Panc1 (cell line): ENCODE data around the gene NALCN.

ENCODE experiments used
- POLR2AphosphoS5 ChIP-seq: IDR thresholded peaks from 2 replicates; pipeline ENCODE4 v1.6.1; 2012; ENCODE audit warnings: mild to moderate bottlenecking, low read depth, low read length, moderate library complexity
- SIN3A ChIP-seq: IDR thresholded peaks from 2 replicates; pipeline ENCODE4 v1.6.1; 2012; ENCODE audit warnings: low read depth, mild to moderate bottlenecking, low read length, moderate library complexity, borderline replicate concordance; ENCODE audit not compliant: insufficient read depth
- TCF7L2 ChIP-seq: IDR thresholded peaks from 2 replicates; pipeline ENCODE4 v1.6.1; 2011; ENCODE audit warnings: mild to moderate bottlenecking, low read depth, low read length, inconsistent platforms
- TF ChIP-seq, protein P1 (sequence below): fragments of 450-650 bp; IDR thresholded peaks from 2 replicates; pipeline ENCODE4 v1.5.1; 2017; ENCODE audit warnings: mild to moderate bottlenecking
- TF ChIP-seq, protein P2 (sequence below), 2 experiments: IDR thresholded peaks; 2 replicates each; pipeline ENCODE4 v1.6.1; 2011 to 2012; ENCODE audit warnings: low read depth in 2 of 2, control low read depth in 1 of 2, low read length in 1 of 2, mild to moderate bottlenecking in 1 of 2, moderate library complexity in 1 of 2; ENCODE audit not compliant: insufficient read depth in 1 of 2

DNA sequence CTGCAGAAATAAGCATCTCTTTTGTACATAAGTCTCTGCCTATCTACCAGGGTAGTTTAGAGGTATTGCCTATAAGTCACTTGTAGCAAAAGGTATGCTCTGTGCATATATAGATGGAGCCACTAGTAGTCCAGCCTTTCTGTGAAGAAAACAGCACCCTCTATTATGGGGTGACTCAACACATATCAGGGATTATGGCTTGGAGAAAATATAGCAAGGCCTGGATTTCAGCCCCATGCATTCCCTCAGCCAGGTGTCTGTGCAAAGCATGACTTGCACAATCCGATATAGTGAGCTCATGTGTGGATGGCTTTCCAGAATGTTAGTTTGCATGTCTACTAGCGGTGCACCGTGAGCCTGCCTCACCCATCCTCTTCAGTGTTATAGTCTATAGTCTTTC lies 13.4 kb upstream of the NALCN start:
- TF ChIP-seq, protein P1, sequence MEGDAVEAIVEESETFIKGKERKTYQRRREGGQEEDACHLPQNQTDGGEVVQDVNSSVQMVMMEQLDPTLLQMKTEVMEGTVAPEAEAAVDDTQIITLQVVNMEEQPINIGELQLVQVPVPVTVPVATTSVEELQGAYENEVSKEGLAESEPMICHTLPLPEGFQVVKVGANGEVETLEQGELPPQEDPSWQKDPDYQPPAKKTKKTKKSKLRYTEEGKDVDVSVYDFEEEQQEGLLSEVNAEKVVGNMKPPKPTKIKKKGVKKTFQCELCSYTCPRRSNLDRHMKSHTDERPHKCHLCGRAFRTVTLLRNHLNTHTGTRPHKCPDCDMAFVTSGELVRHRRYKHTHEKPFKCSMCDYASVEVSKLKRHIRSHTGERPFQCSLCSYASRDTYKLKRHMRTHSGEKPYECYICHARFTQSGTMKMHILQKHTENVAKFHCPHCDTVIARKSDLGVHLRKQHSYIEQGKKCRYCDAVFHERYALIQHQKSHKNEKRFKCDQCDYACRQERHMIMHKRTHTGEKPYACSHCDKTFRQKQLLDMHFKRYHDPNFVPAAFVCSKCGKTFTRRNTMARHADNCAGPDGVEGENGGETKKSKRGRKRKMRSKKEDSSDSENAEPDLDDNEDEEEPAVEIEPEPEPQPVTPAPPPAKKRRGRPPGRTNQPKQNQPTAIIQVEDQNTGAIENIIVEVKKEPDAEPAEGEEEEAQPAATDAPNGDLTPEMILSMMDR = no peak
- no peak for TF ChIP-seq TCF7L2
- TF ChIP-seq, protein P2, sequence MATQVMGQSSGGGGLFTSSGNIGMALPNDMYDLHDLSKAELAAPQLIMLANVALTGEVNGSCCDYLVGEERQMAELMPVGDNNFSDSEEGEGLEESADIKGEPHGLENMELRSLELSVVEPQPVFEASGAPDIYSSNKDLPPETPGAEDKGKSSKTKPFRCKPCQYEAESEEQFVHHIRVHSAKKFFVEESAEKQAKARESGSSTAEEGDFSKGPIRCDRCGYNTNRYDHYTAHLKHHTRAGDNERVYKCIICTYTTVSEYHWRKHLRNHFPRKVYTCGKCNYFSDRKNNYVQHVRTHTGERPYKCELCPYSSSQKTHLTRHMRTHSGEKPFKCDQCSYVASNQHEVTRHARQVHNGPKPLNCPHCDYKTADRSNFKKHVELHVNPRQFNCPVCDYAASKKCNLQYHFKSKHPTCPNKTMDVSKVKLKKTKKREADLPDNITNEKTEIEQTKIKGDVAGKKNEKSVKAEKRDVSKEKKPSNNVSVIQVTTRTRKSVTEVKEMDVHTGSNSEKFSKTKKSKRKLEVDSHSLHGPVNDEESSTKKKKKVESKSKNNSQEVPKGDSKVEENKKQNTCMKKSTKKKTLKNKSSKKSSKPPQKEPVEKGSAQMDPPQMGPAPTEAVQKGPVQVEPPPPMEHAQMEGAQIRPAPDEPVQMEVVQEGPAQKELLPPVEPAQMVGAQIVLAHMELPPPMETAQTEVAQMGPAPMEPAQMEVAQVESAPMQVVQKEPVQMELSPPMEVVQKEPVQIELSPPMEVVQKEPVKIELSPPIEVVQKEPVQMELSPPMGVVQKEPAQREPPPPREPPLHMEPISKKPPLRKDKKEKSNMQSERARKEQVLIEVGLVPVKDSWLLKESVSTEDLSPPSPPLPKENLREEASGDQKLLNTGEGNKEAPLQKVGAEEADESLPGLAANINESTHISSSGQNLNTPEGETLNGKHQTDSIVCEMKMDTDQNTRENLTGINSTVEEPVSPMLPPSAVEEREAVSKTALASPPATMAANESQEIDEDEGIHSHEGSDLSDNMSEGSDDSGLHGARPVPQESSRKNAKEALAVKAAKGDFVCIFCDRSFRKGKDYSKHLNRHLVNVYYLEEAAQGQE (IDR thresholded peaks at IDR 0.05; ENCODE audit: insufficient read depth in 1 of 2, low read depth in 2 of 2, low read length in 1 of 2) = no peak
- no peak for TF ChIP-seq POLR2AphosphoS5
- no peak for TF ChIP-seq SIN3A
